HepG2 (cell line): ENCODE data around the gene NLGN2. TPM values are rescaled to one million over a fixed set of nuclear protein-coding genes. Genes with fewer than 3 reads are reported as not detected.
A peak's percentile ranks its signal among the peaks of the same experiment; 100 is the strongest.

Source experiments
- ATRX ChIP-seq: sonication (generic); formaldehyde crosslinking; IDR thresholded peaks from 2 replicates; pipeline ENCODE4 v1.4.0; 2020; ENCODE audit warnings: missing genetic modification reagents, borderline replicate concordance
- CREB3 ChIP-seq: sonication (generic); formaldehyde crosslinking; IDR thresholded peaks from 2 replicates; pipeline ENCODE4 v1.5.0; 2020; ENCODE audit warnings: missing genetic modification reagents
- EP300 ChIP-seq, 3 experiments: sonication (generic) in 1 of 3; formaldehyde crosslinking in 1 of 3; IDR thresholded peaks; 2 replicates each; pipeline versions ENCODE4 v1.5.1 to v1.6.1; 2011 to 2020; ENCODE audit warnings: low read depth in 2 of 3, low read length in 2 of 3, borderline replicate concordance in 1 of 3, improper control_type of control experiment in 1 of 3, mild to moderate bottlenecking in 1 of 3, missing genetic modification reagents in 1 of 3, moderate library complexity in 1 of 3
- GABPA ChIP-seq, 2 experiments: IDR thresholded peaks; 2 replicates each; pipeline ENCODE4 v1.6.1; 2011 to 2016; ENCODE audit warnings: low read depth in 2 of 2, low read length in 1 of 2, missing biosample characterization in 1 of 2, missing genetic modification characterization in 1 of 2
- HOXA7 ChIP-seq: sonication (generic); formaldehyde crosslinking; IDR thresholded peaks from 2 replicates; pipeline ENCODE4 v1.8.1; 2022; ENCODE audit warnings: mild to moderate bottlenecking, missing genetic modification reagents, moderate library complexity
- MTA3 ChIP-seq: sonication (generic); formaldehyde crosslinking; IDR thresholded peaks from 2 replicates; pipeline ENCODE4 v1.4.0; 2020; ENCODE audit warnings: missing genetic modification reagents
- NFRKB ChIP-seq: fragments of 450-650 bp; IDR thresholded peaks from 2 replicates; pipeline ENCODE4 v1.6.1; 2017
- SALL2 ChIP-seq: sonication (generic); formaldehyde crosslinking; IDR thresholded peaks from 2 replicates; pipeline ENCODE4 v1.8.1; 2023; ENCODE audit warnings: mild to moderate bottlenecking, missing genetic modification reagents, inconsistent platforms
- SKI ChIP-seq: fragments of 450-650 bp; IDR thresholded peaks from one replicate; pipeline ENCODE4 v1.6.1; 2018; ENCODE audit warnings: mild to moderate bottlenecking; ENCODE audit not compliant: partially characterized antibody
- SP5 ChIP-seq: IDR thresholded peaks from 2 replicates; pipeline ENCODE4 v1.6.1; 2016; ENCODE audit warnings: low read depth, borderline replicate concordance
- TAF15 ChIP-seq: fragments of 200-400 bp; formaldehyde crosslinking; IDR thresholded peaks from one replicate; pipeline ENCODE4 v1.6.1; 2018; ENCODE audit warnings: mild to moderate bottlenecking, low read depth, low read length; ENCODE audit not compliant: poor library complexity, severe bottlenecking
- TEAD3 ChIP-seq: optimal IDR thresholded peaks from 2 replicates; pipeline ENCODE3; 2016; ENCODE audit warnings: borderline replicate concordance
- U2AF1 ChIP-seq: fragments of 200-400 bp; formaldehyde crosslinking; optimal IDR thresholded peaks from 2 replicates; pipeline ENCODE3; 2017; ENCODE audit warnings: mild to moderate bottlenecking, low read depth, low read length
- ZBTB21 ChIP-seq: sonication (generic); formaldehyde crosslinking; IDR thresholded peaks from 2 replicates; pipeline ENCODE4 v1.4.0; 2020; ENCODE audit warnings: missing genetic modification reagents
- ZNF292 ChIP-seq: sonication (generic); formaldehyde crosslinking; IDR thresholded peaks from 2 replicates; pipeline ENCODE4 v1.8.1; 2022; ENCODE audit warnings: mild to moderate bottlenecking, low read depth, missing genetic modification reagents, borderline replicate concordance
- ZNF720 ChIP-seq: sonication (generic); formaldehyde crosslinking; IDR thresholded peaks from 2 replicates; pipeline ENCODE4 v1.4.0; 2020; ENCODE audit warnings: missing genetic modification reagents
- ZNF761 ChIP-seq: sonication (generic); formaldehyde crosslinking; conservative IDR thresholded peaks from 2 replicates; pipeline ENCODE4 v1.4.0; 2020; ENCODE audit warnings: mild to moderate bottlenecking, missing genetic modification reagents
- polyA plus RNA-seq, 8 experiments: library from polyadenylated mRNA; depleted of rRNA in 3 of 8; stranded (reverse) in 7 of 8; unstranded in 1 of 8; fragments of >200 nt; fragmentation: Illumina TruSeq in 4 of 8; extraction: Trizol in 4 of 8; gene quantifications; 2 replicates each; pipeline versions ENCODE4 v1.2.1 to v1.2.3, GENCODE V29; 2011 to 2016; ENCODE audit warnings: low read depth in 4 of 8, missing spikeins in 1 of 8, mixed read lengths in 1 of 8; ENCODE audit not compliant: insufficient read depth in 1 of 8
- total RNA-seq, 5 experiments: library from RNA; depleted of rRNA; stranded (reverse); fragments of >200 nt; fragmentation: Illumina TruSeq; extraction: Trizol; gene quantifications; 2 replicates each; pipeline ENCODE4 v1.2.3, GENCODE V29; 2016; ENCODE audit warnings: low read depth in 1 of 5
- TF ChIP-seq, protein P1 (sequence below): sonication (generic); formaldehyde crosslinking; IDR thresholded peaks from 2 replicates; pipeline ENCODE4 v1.5.0; 2020; ENCODE audit warnings: mild to moderate bottlenecking, missing genetic modification reagents, moderate library complexity
- TF ChIP-seq, protein P2 (sequence below): sonication (generic); formaldehyde crosslinking; conservative IDR thresholded peaks from 2 replicates; pipeline ENCODE4 v1.8.0; 2022; ENCODE audit warnings: mild to moderate bottlenecking, moderate library complexity, missing genetic modification reagents
- TF ChIP-seq, protein P3 (sequence below): sonication (generic); formaldehyde crosslinking; IDR thresholded peaks from 2 replicates; pipeline ENCODE4 v1.5.1; 2020; ENCODE audit warnings: mild to moderate bottlenecking, moderate library complexity, missing genetic modification reagents

NLGN2 gene
- total and polyA plus RNA-seq, 2 of the 13 experiments (the other 11 are each of a cell fraction or from before 2014, with no cell fraction given), result 1.9 to 11.0 TPM

- TF ChIP-seq, protein P1, sequence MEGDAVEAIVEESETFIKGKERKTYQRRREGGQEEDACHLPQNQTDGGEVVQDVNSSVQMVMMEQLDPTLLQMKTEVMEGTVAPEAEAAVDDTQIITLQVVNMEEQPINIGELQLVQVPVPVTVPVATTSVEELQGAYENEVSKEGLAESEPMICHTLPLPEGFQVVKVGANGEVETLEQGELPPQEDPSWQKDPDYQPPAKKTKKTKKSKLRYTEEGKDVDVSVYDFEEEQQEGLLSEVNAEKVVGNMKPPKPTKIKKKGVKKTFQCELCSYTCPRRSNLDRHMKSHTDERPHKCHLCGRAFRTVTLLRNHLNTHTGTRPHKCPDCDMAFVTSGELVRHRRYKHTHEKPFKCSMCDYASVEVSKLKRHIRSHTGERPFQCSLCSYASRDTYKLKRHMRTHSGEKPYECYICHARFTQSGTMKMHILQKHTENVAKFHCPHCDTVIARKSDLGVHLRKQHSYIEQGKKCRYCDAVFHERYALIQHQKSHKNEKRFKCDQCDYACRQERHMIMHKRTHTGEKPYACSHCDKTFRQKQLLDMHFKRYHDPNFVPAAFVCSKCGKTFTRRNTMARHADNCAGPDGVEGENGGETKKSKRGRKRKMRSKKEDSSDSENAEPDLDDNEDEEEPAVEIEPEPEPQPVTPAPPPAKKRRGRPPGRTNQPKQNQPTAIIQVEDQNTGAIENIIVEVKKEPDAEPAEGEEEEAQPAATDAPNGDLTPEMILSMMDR, result peak; percentile 69
- no peak for TF ChIP-seq U2AF1
- TF ChIP-seq TAF15, result no peak
- TF ChIP-seq, protein P2, sequence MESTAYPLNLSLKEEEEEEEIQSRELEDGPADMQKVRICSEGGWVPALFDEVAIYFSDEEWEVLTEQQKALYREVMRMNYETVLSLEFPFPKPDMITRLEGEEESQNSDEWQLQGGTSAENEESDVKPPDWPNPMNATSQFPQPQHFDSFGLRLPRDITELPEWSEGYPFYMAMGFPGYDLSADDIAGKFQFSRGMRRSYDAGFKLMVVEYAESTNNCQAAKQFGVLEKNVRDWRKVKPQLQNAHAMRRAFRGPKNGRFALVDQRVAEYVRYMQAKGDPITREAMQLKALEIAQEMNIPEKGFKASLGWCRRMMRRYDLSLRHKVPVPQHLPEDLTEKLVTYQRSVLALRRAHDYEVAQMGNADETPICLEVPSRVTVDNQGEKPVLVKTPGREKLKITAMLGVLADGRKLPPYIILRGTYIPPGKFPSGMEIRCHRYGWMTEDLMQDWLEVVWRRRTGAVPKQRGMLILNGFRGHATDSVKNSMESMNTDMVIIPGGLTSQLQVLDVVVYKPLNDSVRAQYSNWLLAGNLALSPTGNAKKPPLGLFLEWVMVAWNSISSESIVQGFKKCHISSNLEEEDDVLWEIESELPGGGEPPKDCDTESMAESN (CRISPR knock-in tag), result peak; percentile 69; the same call in 1 of the 2 replicates
- TF ChIP-seq GABPA (IDR thresholded peaks at IDR 0.05; ENCODE audit: low read depth, low read length), result no peak
- peak; percentile 63 for TF ChIP-seq GABPA (CRISPR knock-in tag; IDR thresholded peaks at IDR 0.05; ENCODE audit: low read depth)
- peak; percentile 28; the same call in 1 of the 2 replicates for TF ChIP-seq ZNF292 (CRISPR knock-in tag)
- TF ChIP-seq ATRX, result no peak
- no peak for TF ChIP-seq ZNF720 (CRISPR knock-in tag)
- TF ChIP-seq NFRKB, result no peak
- TF ChIP-seq SALL2 (CRISPR knock-in tag), result peak; percentile 47; the same call in 1 of the 2 replicates
- TF ChIP-seq TEAD3 (CRISPR knock-in tag), result peak; percentile 31
- peak; percentile 81 for TF ChIP-seq ZNF761 (CRISPR knock-in tag)
- TF ChIP-seq CREB3 (CRISPR knock-in tag), result no peak
- TF ChIP-seq SKI, result peak; percentile 31
- no peak for TF ChIP-seq HOXA7 (CRISPR knock-in tag)
- 0 out of 4 replicates have a peak, but pooled peaks of 1 of the 2 experiments have one; percentile 3 for TF ChIP-seq EP300 (IDR thresholded peaks at IDR 0.05; ENCODE audit: low read depth in 2 of 2, low read length in 2 of 2)
- TF ChIP-seq EP300 (CRISPR knock-in tag; IDR thresholded peaks at IDR 0.05; ENCODE audit: borderline replicate concordance), result no peak
- peak; percentile 43; the same call in 1 of the 2 replicates for TF ChIP-seq SP5
- TF ChIP-seq ZBTB21 (CRISPR knock-in tag), result no peak
- no peak for TF ChIP-seq MTA3 (CRISPR knock-in tag)
- TF ChIP-seq, protein P3, sequence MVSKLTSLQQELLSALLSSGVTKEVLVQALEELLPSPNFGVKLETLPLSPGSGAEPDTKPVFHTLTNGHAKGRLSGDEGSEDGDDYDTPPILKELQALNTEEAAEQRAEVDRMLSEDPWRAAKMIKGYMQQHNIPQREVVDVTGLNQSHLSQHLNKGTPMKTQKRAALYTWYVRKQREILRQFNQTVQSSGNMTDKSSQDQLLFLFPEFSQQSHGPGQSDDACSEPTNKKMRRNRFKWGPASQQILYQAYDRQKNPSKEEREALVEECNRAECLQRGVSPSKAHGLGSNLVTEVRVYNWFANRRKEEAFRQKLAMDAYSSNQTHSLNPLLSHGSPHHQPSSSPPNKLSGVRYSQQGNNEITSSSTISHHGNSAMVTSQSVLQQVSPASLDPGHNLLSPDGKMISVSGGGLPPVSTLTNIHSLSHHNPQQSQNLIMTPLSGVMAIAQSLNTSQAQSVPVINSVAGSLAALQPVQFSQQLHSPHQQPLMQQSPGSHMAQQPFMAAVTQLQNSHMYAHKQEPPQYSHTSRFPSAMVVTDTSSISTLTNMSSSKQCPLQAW, result no peak
Measured at GRCh38 chr17:7444682-7445618, 37.3 kb downstream of the NLGN2 start, which contains the start of gene CHRNB1 (continued).
